Thoracic aorta (tissue), 2 donors: ENCODE data around the gene LRFN3. TPM values are rescaled to one million over a fixed set of nuclear protein-coding genes. Genes with fewer than 3 reads are reported as not detected.

Experiments used
- ATAC-seq: fragments of 150-250 bp; one replicate; pipeline ENCODE4 v1.8.0; 2017; ENCODE audit warnings: low read depth; ENCODE audit not compliant: insufficient number of reproducible peaks, low FRiP score
- DNase-seq: peaks from one replicate; pipeline ENCODE4 v3.0.0-alpha.2; 2020; ENCODE audit warnings: low spot score
- H3K27ac ChIP-seq, 2 donors: fragments of 200-600 bp; sonication (generic); 1 replicate in 1 of 2; 2 replicates in 1 of 2; pipeline ENCODE4 v1.5.1; 2016; ENCODE audit warnings: mild to moderate bottlenecking in 2 of 2, moderate library complexity in 2 of 2
- H3K27me3 ChIP-seq: fragments of 200-600 bp; sonication (generic); replicated peaks from 2 replicates; pipeline ENCODE4 v1.6.0; 2016; ENCODE audit warnings: mild to moderate bottlenecking; ENCODE audit not compliant: insufficient read depth
- H3K36me3 ChIP-seq: fragments of 200-600 bp; sonication (generic); one replicate; pipeline ENCODE4 v1.5.1; 2016
- H3K4me1 ChIP-seq, 2 donors: fragments of 200-600 bp; sonication (generic); 1 replicate in 1 of 2; 2 replicates in 1 of 2; pipeline versions ENCODE4 v1.5.1 to v1.6.0; 2016; ENCODE audit warnings: low read depth in 2 of 2, mild to moderate bottlenecking in 1 of 2; ENCODE audit not compliant: control insufficient read depth in 1 of 2
- H3K4me3 ChIP-seq: fragments of 200-600 bp; sonication (generic); 2 replicates; pipeline ENCODE4 v1.5.1; 2016; ENCODE audit warnings: mild to moderate bottlenecking
- H3K9me3 ChIP-seq: fragments of 200-600 bp; sonication (generic); 2 replicates; pipeline ENCODE4 v1.5.1; 2016
- total RNA-seq, 2 donors: library from RNA; depleted of rRNA; stranded (reverse); fragments of >200 nt; gene quantifications; one replicate each; pipeline versions ENCODE4 v1.1.0 to v1.2.3, GENCODE V29; 2016
- TF ChIP-seq, protein P1 (sequence below): fragments of 200-600 bp; sonication (generic); IDR thresholded peaks from one replicate; pipeline ENCODE4 v1.5.1; 2019; ENCODE audit warnings: antibody characterized with exemption

The LRFN3 gene
- total RNA-seq, 2 donors from 2014 or later = 14.3 to 26.7 TPM

DNA sequence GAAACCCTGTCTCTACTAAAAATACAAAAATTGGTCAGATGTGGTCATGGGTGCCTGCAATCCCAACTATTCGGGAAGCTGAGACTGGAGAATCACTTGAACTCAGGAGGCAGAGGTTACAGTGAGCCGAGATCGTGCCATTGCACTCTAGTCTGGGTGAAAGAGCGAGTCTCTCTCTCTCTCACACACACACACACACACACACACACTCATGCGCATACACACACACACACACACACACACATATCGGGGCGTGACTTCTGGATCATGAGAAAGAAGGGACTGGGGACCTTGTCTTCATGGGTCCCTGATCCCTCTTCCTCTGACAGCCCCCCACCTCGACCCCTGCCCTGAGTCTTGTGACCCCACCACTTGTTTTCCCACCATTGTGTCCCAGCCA lies 47.0 kb downstream of the LRFN3 start:
- H3K4me1 ChIP-seq = peaks cover 0 to 6% of the 10 kb centered on the region in 2 donors
- H3K27me3 ChIP-seq = no peaks in the 10 kb centered on the region
- H3K27ac ChIP-seq = no peak overlapping the region
- ATAC-seq (no peak), DNase-seq (no peak)
- TF ChIP-seq, protein P1, sequence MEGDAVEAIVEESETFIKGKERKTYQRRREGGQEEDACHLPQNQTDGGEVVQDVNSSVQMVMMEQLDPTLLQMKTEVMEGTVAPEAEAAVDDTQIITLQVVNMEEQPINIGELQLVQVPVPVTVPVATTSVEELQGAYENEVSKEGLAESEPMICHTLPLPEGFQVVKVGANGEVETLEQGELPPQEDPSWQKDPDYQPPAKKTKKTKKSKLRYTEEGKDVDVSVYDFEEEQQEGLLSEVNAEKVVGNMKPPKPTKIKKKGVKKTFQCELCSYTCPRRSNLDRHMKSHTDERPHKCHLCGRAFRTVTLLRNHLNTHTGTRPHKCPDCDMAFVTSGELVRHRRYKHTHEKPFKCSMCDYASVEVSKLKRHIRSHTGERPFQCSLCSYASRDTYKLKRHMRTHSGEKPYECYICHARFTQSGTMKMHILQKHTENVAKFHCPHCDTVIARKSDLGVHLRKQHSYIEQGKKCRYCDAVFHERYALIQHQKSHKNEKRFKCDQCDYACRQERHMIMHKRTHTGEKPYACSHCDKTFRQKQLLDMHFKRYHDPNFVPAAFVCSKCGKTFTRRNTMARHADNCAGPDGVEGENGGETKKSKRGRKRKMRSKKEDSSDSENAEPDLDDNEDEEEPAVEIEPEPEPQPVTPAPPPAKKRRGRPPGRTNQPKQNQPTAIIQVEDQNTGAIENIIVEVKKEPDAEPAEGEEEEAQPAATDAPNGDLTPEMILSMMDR = no peak
- H3K36me3 ChIP-seq = no peaks in the 10 kb centered on the region
- H3K4me3 ChIP-seq = no peak overlapping the region
- no peaks in the 10 kb centered on the region for H3K9me3 ChIP-seq

DNA sequence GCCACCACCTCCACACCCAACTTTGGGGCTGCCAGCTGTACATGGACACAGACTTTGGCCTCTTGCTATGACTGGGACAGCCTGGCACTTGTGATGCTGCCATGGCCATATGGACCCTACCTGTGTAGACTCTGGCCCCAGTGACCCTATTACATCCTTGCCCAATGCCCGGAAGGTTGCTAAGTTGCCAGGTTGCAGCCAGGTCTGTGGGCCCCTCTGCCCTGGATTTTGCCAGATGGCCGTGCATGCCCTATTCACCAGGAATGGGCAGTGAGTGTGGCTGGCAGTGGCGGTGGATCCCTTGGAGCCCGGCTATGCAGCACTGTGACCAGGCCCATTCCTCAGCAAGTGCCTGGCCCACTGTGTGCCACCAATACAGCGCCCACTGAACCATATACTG lies 49.9 kb downstream of the LRFN3 start:
- no peak for ATAC-seq
- H3K27me3 ChIP-seq = no peaks in the 10 kb centered on the region

DNA sequence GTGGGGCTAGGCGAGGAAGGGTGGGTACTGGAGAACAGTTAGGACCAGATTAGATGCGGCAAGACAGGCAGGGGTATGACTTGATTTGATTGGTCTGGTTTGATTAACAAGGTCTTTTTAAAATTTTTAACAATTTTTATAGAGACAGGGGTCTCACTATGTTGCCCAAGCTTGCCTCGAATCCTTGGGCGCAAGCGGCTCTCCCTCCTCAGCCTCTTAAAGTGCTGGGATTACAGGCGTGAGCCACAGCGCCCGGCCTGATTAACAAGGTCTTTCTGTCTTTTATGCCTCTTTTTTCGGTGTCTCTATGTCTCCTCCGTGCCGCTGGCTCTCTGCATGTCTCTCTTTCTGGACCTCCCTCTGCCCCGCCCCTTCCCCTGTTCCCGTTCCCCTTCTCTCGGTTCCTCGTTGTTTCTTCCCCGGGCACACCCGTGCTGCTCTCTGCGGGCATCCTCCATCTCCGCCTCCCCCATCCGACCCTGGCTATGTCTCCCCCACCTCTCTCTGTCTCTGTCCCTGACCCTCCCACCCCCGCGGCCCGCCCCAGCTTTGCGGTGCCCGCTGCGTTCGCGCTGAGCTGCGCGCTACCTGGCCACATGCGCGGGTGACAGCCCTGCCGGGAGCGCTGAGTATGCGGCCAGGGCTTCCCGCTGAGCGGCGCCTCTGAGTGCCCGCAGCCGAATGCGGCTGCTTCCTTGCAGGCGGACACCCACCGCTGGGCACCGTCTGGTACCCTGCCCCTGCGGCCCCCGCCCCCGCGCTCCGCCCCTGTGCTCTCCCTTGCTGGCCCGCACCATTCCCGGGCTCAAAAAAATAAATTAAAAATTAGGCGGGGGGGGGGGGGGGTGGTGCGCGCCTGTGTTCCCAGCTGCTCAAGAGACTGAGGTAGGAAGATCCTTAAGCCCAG lies 50.7 kb downstream of the LRFN3 start:
- H3K4me1 ChIP-seq = peaks cover 0 to 6% of the 10 kb centered on the region in 2 donors
- no peak for DNase-seq
- no peak overlapping the region for H3K27ac ChIP-seq
- no peaks in the 10 kb centered on the region for H3K9me3 ChIP-seq
- H3K27me3 ChIP-seq = no peaks in the 10 kb centered on the region
- H3K36me3 ChIP-seq = no peaks in the 10 kb centered on the region
- no peak for ATAC-seq
- H3K4me3 ChIP-seq = peak overlapping the region; percentile 63
- TF ChIP-seq, protein P1 = no peak

More for the DNA sequence above, 49.9 kb downstream of the LRFN3 start:
- Histone ChIP-seq H3K36me3 (no peaks in the 10 kb centered on the region), H3K9me3 (no peaks in the 10 kb centered on the region), H3K4me1 (peaks cover 0 to 6% of the 10 kb centered on the region in 2 donors), H3K4me3 (no peak overlapping the region), H3K27ac (no peak overlapping the region)
- DNase-seq = no peak
- TF ChIP-seq, protein P1 = no peak

DNA sequence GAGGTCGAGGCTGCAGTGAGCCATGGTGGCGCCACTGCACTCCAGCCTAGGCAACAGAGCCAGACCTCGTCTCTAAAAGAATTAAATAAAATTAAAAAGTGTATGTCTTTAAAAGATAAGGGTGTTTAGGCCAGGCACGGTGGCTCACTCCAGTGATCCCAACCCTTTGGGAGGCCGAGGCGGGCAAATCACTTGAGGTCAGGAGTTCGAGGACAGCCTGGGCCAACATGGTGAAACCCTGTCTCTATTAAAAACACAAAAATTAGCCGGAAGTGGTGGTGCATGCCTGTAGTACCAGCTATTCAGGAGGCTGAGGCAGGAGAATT lies 51.4 kb downstream of the LRFN3 start:
- Histone ChIP-seq H3K9me3 (no peaks in the 10 kb centered on the region), H3K27me3 (no peaks in the 10 kb centered on the region), H3K4me1 (peaks cover 0 to 6% of the 10 kb centered on the region in 2 donors), H3K36me3 (no peaks in the 10 kb centered on the region), H3K4me3 (peak overlapping the region; percentile 63), H3K27ac (no peak overlapping the region)
- TF ChIP-seq, protein P1 = no peak
- no peak for ATAC-seq
- no peak for DNase-seq

DNA sequence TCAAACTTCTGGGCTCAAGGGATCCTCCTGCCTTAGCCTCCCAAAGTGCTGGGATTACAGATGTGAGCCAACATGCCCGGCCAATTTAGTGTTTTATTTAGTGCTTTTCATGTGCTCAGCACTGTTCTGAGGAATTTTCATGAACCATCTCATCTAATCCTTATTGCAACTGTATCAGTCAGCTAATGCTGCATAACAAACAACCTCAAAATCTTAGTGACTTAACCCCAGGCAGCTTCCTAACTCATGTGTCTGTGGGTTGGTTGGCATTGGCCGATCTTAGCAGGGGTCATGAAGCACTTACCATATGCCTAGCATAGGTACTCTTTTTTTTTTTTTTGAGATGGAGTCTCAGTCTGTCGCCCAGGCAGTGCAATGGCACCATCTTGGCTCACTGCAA lies 52.6 kb downstream of the LRFN3 start:
- Histone ChIP-seq H3K4me1 (peaks cover 0 to 8% of the 10 kb centered on the region in 2 donors), H3K27ac (no peak overlapping the region), H3K27me3 (no peaks in the 10 kb centered on the region), H3K4me3 (no peak overlapping the region), H3K9me3 (no peaks in the 10 kb centered on the region), H3K36me3 (no peaks in the 10 kb centered on the region)
- TF ChIP-seq, protein P1 = no peak
- DNase-seq = no peak
- ATAC-seq = no peak
